NCI-H187 treated with DMSO at 0.1 percent for 48 hours (cell line): ENCODE measurements around the gene NEDD4.
"Not testable (repeated sequence)": the region's sequence is repeated elsewhere in the genome, so short reads cannot be mapped to it uniquely, and the experiment has no call there.

ENCODE experiments used
- DNase-seq: peaks from one replicate; lab custom pipeline; 2025; lab: John Stamatoyannopoulos, UW

The NEDD4 gene

GRCh38 chr15:56004281-56004680, 10.9 kb upstream of the NEDD4 start:
- not testable (repeated sequence) for DNase-seq

DNA sequence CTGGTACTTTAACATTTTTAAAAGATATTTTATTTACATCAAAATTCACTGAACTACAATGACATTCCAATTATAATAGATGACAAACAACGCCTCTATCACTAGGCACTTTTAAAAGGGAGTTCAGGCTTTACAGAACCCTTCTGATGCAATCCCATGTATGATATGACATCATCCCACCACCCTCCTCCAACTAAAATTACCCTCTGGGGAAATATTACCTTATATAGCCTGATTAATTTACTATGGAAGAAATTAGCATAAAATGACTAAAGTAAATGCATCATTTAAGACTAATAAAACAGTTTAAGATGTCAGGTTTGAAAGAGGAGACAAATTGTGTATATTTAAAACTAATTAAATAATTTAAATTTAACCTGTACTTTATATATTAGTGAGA, 10.4 kb upstream of the NEDD4 start:
- DNase-seq: not testable (repeated sequence)

- not testable (repeated sequence) for DNase-seq
These were observed 9.9 kb upstream of the NEDD4 start for GRCh38 chr15:56003277-56003676.

DNA sequence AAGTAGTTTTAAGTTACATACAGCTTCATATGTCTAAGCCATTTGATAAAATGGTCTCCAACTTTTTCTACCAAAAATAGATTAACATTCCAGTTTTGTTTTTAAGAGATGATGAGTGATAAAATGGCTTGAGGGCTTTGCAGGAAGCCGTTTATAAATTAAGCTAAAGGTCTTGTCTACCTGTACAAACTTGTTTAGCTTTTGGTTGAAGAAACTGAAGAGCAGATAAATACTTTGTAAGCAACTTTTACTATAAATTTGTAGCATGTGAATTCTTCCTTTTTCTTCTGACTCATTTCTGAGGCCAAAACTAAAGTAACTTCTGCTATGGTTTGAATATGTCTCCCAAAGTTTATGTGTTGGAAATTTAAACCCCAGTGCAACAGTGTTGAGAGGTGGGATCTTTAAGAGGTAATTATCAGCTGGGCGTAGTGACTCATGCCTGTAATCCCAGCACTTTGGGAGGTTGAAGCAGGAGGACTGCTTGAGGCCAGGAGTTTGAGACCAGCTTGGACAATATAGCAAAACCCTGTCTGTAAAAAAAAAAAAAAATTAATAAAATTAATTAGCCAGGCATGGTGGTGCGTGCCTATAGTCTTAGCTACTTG, 8.2 kb upstream of the NEDD4 start:
- no peak for DNase-seq

- DNase-seq: no peak
These were observed 6.2 kb upstream of the NEDD4 start for GRCh38 chr15:55999658-56000057.

DNA sequence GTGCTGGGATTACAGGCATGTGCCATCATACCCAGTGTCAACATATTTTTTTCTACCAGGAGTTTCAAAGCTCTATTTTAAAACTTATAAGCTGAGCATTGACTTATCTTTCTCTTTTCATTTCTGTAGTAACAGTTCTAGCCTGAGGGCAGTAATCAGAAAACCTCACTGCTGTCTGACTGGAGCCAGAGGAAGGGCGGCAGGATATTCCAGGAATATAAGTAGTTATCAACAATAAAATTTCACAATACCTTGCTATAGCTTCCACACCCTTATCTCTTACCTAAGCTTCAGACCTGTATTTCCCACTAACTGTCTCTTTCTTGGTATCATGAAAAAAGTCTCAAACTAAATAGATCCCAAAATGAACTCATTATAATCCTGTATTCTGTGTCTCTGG, 5.1 kb upstream of the NEDD4 start:
- DNase-seq: no peak

- no peak for DNase-seq
These were observed 570 bp upstream of the NEDD4 start for GRCh38 chr15:55993804-55994560.

DNA sequence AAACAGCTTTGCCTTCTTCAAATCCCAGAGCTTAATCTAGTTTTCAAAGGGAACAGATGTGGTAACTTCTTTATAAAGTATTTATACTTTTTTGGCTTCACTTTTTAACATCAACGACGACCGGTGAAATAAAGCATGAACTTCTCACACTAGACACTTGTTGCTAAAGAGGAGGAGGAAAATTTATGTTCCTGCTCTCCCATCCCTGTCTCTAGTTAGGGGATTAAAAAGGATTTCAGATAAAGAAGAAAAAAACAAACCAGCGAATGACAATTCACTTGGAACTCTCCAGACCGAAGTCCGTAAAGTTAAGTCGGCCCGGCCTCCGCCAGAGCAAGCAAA, 672 bp downstream of the NEDD4 start:
- no peak for DNase-seq

DNA sequence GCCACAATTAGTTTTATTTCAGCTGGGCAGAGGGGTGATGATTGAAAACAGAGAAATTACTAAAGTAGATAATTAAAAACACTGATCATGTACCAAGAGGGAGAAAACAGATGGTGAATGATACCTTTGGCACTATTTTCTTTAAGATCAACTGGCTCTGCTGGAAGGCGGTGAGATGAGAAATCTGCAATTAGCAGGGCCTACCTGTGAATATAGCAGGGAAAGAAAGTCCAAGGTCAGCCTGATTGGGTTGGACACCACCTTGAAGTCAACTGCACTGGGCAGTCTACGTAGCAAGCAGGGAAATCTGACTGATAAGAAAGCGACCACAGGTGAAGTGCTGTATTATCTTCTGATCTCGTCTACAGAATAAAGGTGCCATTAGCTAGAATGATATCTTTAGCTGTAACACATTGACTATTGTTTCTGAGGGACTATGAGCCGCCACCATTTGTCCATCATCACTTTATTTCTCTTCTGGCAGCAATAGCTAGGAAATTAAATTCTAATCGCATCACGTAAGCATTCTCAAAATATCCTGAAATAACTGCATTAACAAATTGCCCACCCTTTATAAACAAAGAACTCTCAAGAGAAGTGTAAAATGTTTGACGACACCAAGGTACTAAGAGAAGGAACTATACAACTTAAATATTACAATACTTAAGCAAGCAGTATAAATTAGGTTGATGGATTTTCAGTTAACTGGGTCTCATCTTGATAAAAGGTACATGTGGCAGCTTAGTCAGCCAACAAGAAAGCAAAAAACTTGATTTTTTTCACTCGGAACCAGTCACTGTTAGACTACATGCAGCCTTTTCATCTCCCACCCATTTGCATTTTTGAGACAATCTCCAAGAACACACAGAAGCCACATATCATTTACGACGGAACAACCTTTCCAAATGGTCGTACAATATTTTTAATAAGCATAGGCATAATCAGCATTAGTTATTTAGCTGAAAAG, 1.3 kb downstream of the NEDD4 start:
- DNase-seq: no peak

DNA sequence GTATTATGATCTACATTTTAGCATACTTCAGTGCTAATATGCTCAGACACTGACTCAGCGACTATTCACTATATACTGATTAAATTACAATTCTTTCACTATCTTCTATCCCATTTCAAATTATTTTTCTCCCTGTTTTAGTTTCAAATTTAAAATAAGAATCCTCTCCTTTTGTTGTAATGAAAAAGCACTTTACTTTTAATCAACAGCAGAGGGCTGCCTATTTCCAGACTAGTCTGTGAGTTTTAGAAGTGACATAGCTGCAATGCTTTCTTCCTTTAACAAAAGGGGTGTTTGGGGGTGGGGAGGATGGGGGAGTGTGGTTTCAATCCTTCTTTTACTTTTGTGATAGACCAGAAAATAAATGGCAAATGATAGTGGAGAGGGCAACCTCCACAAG, 2.4 kb downstream of the NEDD4 start:
- no peak for DNase-seq

DNA sequence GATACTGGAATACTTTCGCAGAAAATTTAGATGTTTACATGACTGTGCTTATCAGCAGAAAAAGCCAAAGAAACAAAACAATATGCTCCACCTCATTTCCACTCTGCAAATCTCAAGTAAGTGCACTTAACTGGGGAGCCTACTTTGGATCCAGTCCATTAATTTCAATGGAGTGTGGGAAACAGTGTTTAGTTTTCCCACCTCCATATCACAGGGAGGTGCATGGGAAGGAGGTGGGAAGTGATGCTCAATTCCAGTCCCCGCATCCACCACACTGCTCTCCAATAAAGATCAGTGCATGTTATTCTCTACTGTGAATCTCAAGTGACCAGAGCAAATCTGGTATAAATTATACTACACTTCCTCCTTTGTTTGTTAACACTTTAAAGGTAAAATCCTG, 2.9 kb downstream of the NEDD4 start:
- peak; percentile 27 for DNase-seq

GRCh38 chr15:55989383-55989782, 4.0 kb downstream of the NEDD4 start:
- no peak for DNase-seq

DNA sequence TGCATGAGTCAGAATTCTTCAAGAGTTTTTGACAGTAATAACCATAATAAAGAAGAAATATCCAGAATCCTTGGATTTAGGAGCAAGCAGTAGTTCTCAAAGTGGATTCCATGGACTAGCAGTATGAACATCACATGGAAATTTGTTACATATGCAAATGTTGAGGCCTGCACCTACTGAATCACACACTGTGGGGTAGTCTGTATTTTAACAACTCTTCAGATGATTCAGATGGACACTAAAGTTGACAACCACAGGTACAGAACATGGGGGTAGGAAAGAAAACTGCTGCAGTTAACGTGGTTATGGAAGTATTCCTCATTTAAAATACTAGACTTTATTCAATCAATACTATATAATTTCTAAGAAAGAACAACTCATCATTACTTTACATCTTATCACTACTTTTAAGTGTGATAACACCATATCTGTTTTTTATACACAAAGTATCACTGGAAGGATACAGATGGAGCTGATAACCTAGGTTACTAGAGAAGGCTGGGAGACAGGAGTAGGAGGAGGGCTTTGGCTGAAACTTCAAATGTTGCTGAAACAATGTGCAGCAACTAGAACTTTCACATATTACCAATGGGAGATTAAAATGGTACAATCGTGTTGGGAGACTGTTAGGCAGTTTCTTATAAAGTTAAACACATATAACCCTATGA, 11.7 kb downstream of the NEDD4 start:
- no peak for DNase-seq

DNA sequence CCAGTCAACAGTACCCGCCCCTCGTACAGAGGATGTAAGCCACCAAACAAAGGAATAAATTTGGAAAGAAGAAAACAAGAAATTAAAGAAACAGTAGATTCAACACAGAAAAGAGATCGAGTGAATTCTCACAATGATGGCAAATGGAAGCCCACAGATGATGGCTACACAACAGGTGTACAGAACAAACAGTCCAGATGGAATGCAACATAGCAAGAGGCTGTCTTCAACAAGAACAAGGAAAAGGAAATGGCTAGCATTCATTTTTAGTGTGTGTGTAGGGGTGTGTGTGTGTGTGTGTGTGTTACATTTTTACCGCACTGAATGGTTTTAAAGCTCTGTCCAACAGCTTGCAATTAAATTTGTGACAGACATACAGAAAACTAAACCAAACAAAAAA, 12.9 kb downstream of the NEDD4 start:
- no peak for DNase-seq

GRCh38 chr15:55977231-55977630, 16.2 kb downstream of the NEDD4 start:
- DNase-seq: no peak

DNA sequence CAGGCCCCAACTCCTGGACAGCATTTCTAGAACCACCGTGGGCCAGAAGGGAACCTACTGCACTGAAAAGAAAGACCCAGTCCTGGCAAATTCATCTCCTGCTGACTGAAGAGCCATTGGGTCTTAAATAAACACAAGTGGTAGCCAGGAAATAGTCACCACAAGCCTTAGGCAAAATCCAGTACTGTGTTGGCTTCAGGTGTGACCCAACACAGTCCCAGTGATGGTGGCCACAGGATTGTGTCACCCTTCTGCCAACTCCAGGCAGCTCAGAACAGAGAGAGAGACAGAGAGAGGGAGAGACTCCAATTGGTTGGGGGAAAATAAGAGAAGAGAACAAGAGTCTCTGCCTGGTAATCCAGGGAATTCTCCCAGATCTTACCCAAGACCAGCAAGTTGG, 23.1 kb downstream of the NEDD4 start:
- no peak for DNase-seq

GRCh38 chr15:55969582-55969981, 23.8 kb downstream of the NEDD4 start:
- no peak for DNase-seq

DNA sequence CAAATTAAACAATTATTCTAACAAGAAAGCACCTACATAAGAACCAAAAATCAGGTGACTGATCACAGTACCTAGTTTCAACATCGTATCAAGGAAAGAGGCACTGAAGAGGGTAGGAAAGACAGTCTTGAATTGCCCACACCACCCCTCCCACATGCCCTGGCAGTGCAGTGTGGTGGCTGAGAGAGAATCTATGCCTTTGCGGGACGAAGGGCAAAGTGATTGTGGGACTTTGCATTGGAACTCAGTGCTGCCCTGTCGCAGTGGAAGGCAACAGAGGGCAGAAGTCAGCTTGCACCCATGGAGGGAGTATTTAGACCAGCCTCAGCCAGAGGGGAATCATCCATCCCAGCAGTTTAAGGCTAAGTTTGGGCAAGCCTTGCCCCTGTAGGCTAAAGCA, 24.5 kb downstream of the NEDD4 start:
- no peak for DNase-seq

- no peak for DNase-seq
These were observed 28.3 kb downstream of the NEDD4 start for GRCh38 chr15:55965091-55965490.

GRCh38 chr15:55960946-55961345, 32.5 kb downstream of the NEDD4 start:
- DNase-seq: no peak

- no peak for DNase-seq
These were observed 33.5 kb downstream of the NEDD4 start for GRCh38 chr15:55959744-55960447.

DNA sequence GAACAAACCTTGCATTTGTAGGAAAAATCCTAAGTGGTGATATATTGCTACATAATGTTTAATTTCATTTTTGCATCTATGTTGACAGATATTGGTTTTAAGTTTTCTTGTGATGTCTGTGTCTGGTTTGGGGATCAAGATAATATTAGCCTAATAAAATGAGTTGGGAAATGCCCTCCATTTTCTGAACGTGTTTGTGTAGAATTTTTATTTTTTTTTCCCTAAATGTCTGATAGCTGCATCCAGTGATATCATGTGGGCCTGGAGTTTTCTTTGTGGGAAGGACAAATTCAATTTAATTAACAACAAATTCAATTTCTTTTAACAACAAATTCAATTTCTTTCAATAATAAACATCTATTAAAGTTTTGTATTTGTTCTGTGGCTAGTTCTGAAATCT, 35.1 kb downstream of the NEDD4 start:
- DNase-seq: no peak
